Glomerular visceral epithelial cell (primary cell): ENCODE data around the gene SYT2.
"Not testable (repeated sequence)": the region's sequence is repeated elsewhere in the genome, so short reads cannot be mapped to it uniquely, and the experiment has no call there.

Experiments
- DNase-seq: peaks from one replicate; pipeline ENCODE4 v3.0.0-alpha.2; 2016; ENCODE audit errors: extremely low spot score

SYT2 gene

DNA sequence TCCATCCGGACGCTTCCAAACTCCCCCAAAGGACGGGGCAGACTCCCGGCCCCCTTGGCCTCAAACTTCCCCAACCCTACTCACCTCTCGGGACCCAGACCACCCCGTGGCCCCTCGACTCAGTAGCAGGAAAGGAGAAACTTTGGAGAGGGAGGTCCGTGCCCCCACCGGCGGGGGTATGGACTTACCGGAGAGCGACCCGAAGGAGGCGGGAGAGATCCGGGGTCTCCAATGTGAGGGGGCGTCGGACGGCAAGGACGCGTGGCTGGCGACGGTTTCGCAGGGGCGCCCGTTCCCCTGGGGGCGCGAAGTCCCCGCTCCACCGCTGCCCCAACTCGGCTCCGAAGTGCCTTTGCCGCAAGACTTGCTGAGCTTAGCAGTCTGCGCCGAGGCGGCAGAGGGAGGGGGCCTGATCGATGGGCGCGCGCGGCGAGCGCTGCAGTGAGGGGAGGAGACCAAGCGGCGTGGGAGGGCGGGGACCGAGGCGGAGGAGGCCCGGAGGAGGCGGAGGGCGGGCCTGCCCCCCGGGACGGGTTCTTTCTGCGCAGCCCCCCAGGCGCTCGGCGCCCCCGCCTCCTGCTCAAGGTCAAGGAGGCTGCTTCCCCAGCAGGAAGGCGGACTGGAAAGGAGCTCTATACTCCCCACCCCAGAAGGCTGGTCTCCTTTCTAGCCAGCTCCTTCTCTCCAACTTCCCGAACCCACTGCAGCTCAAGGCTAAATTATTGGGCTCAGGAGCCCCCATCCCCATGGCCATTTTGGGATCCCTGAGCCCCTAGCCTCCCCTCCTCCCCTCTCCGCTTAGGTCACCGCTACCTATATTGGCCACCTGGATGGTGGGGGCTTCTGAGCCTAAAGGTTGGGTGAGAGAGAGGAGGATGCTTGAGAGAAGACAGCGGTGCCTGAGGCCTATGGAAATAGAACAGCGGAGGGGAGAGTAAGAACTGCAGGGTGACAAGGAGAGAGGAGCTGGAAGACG, at the start of gene SYT2:
Gene SYT2 (minus strand): TSS at position 385 of the 976 bp plus-strand sequence. CDS start 104,682 bp downstream, outside the sequence.
- no peak for DNase-seq

DNA sequence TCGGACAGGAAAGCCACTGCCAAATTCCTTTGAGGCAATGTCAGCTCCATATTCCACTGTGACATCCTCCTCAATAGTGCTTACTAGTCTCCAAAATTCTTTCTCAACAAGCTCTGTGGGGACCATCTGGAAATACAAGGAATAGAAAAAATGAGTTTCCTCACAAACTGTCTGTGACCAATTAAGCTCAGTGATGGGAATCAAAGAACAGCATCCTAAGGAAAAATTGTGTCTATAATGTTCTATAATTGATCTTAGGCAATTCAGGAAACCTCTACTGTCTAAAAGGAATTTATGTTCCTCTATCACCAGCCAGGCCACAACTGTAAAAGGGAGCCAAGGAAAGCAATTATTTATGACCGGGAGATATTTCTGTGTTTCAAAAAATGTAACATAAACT, 46.1 kb upstream of the SYT2 start:
- DNase-seq, result no peak

GRCh38 chr1:202754293-202754692, 44.0 kb upstream of the SYT2 start:
- DNase-seq, result no peak

- DNase-seq, result no peak
Observed at GRCh38 chr1:202752774-202753173, 42.5 kb upstream of the SYT2 start.

- DNase-seq, result no peak
Observed at GRCh38 chr1:202750761-202751160, 40.5 kb upstream of the SYT2 start.

DNA sequence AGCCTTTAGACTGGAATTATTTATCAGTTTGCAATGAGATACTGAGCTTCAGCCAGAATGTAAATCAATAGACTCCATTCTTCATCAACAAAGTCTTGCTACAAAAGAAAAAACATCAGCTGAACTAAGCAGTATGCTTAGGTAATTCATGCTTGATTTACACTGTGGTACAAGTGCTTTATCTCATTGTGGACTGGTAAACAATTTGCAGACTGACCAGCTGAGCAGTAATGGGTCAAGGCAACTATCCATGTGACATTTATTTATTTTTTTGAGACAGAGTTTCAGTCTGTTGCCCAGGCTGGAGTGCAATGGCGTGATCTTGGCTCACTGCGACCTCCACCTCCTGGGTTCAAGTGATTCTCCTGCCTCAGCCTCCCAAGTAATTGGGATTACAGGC, 39.8 kb upstream of the SYT2 start:
- DNase-seq, result no peak

GRCh38 chr1:202745323-202745888, 35.2 kb upstream of the SYT2 start:
- no peak for DNase-seq

DNA sequence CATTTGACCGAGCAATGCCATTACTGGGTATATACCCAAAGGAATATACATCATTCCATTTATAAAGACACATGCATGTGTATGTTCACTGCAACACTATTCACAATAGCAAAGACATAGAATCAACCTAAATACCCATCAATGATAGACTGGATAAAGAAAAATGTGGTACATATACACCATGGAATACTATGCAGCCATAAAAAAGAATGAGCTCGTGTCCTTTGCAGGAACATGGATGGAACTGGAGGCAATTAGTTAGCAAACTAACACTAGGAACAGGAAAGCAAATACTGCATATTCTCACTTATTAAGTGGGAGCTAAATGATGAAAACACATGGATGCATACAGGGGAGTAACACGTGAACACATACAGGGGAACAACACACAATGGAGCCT, 34.5 kb upstream of the SYT2 start:
- DNase-seq, result not testable (repeated sequence)

GRCh38 chr1:202742496-202742895, 32.2 kb upstream of the SYT2 start:
- DNase-seq, result no peak

- no peak for DNase-seq
Observed at GRCh38 chr1:202733251-202733650, 23.0 kb upstream of the SYT2 start.

- DNase-seq, result no peak
Observed at GRCh38 chr1:202728951-202729350, 18.7 kb upstream of the SYT2 start.

DNA sequence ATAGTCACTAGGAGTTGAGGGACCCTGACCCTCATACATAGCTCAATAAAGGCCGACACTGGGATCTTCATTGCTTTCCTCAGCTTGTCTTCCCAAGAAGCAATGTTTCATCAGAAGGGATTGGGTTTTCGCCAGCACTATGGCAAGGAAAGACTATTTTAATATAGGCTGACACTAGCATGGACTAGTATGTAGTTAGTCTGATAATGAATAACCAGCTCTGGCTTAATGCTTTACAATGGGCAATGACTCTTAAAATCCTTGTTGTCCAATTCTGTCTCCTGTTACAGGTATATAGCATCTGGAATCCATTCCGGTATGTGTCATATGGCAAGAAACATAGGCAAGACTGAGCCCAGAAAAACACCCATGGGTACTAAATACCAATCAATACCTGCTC, 15.3 kb upstream of the SYT2 start:
- peak; percentile 16 for DNase-seq

GRCh38 chr1:202723708-202724107, 13.5 kb upstream of the SYT2 start:
- DNase-seq, result no peak

DNA sequence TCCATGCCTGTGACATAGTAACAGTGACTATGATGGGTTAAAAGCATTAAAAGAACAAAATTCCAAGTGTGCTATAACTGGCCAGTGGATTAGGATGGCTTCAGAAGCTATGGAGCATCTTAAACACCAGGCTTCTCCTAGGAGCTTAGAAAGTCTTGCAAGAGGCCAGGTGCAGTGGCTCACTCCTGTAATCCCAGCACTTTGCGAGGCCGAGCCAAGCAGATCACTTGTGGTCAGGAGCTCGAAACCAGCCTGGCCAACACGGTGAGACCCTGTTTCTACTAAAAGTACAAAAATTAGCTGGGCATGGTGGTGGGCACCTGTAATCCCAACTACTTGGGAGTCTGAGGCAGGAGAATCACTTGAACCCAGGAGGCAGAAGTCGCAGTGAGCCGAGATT, 12.8 kb upstream of the SYT2 start:
- DNase-seq, result not testable (repeated sequence)

- no peak for DNase-seq
Observed at GRCh38 chr1:202716654-202717053, 6.4 kb upstream of the SYT2 start.

GRCh38 chr1:202714202-202714601, 3.9 kb upstream of the SYT2 start:
- DNase-seq, result not testable (repeated sequence)

- DNase-seq, result no peak
Observed at GRCh38 chr1:202713110-202713509, 2.9 kb upstream of the SYT2 start.

DNA sequence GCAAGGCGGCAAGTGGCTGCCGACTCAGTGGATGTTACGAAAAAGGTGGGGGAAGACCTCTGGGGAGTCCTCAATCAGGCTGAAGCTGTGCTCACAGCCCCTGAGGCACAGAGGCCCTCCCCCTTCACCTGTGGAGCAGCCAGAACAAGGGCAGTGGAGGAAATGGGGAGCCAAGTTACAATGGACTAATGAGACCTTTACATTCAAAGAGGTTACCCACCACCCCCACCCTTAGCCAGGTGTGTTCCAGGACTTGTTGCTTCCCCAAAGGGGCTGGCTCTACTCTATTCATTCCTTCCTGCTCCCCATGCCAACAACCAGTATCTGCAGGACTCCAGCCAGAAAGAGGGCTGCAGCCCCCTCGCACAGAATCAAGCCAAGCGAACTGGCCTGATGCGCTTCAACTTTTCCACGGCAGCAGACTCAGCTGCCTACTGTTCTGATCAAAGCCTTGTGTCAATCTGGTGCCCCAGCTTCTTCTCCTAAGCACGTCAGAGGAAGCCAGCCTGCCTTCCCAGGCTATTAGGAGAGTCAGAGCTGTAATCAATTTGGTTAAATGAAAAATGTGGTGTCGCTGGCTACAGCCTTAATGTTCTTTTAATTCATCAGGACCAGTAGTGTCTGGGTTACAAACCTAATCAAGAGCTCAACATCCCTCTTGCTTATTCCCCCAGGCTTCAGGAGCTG, 1.8 kb upstream of the SYT2 start:
- no peak for DNase-seq

- DNase-seq, result no peak
Observed at GRCh38 chr1:202709276-202710041, 795 bp downstream of the SYT2 start.

DNA sequence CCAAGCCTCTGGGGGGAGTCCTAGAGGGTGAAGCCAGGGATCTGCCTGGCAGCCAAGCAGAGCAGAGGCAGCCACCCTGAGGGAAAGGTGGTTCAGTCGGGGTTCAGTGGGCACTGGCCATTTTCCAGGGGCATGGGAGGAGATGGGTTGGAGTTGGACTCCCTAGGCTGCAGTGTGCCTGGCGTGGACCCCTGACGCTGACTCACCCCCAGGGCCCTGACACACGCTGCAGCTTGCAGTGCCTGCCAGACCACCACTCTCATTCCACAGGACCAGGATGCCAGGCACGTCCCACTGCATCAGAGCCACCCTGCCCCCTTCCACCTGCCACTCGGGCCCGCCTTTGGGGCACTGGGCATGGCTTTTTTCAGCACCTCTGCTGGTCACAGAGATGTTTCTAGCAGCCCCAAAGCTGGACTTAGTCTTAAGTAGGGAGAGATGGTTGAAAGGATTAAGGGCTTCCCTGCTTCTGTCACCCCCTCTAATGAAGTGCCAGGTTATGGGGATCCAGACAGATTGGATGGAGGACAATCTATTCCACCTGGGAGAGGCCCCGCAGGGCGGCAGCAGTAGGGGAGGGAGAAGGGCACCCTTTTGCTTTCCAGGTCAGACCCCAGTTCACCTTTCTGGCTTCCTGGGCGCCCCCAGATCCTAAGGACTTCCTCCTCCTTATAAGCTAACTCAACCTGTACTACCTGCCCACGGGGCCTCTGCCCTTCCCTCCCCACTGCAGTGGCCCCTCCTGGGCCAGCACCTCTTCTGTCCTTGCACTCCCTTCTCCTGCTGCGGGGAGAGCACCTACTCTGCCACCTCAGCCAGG, 1.6 kb downstream of the SYT2 start:
- no peak for DNase-seq

- no peak for DNase-seq
Observed at GRCh38 chr1:202706851-202707250, 3.4 kb downstream of the SYT2 start.
